Measurements from ENCODE around the gene INTS7. TPM values are rescaled to one million over a fixed set of nuclear protein-coding genes. Genes with fewer than 3 reads are reported as not detected.
"Not testable (repeated sequence)": the region's sequence is repeated elsewhere in the genome, so short reads cannot be mapped to it uniquely, and the experiment has no call there.

INTS7 gene
- total RNA-seq, 1 donor from 2014 or later = 16.0 TPM

DNA sequence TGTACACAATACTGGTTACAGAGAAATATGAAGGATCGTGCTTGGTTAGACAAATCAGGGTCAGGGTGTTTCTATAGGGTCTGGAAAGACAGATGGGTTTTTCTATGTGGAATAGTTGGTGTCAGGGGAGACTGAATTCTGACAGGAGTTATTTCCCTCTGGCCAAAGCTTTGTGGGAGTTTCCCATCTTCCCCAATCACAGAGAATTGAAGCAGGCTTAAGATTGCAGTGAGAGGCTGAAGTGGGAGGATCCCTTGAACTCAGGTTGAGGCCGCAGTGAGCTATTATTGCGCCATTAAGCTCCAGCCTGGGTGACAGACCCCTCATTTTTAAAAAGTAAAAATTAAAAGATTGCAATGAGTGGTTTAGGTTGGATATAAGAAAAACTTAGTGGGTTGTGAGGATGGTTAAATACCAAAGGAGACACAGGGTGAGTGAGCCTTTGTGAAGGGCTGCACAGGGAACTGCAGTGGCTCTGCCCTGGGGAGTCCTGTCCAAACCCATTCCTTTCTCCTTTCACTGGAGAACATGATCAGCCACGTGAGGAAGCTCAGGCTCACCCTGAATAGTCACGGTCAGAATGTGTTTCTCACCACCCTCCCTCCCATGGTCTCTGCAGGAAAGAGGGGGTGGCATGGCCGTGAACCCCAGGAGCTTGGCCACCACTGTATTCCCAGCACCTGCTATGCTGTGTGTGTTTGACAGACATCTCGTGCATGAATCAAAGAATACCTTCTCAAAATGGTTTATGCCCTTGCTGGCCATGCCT, 101.2 kb downstream of the INTS7 start:
- no peak for DNase-seq (ENCODE audit: low read depth, low spot score)

DNA sequence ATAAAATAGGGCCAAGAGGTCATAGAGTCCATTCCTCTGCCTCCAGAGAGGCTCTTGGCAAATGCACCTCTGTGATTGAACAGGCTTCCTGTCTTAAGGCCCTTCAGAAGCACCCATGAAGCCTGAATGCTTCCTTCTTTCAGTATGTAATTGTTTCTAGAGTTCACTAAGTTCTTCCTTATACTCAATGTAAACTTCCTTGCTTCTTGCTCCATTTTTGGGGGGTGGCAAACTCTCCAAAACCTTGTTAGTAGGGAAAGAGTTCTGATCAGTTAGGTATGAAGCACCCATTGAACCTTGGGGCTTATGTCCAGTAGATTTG, 102.5 kb downstream of the INTS7 start:
- DNase-seq (ENCODE audit: low read depth, low spot score) = no peak

DNA sequence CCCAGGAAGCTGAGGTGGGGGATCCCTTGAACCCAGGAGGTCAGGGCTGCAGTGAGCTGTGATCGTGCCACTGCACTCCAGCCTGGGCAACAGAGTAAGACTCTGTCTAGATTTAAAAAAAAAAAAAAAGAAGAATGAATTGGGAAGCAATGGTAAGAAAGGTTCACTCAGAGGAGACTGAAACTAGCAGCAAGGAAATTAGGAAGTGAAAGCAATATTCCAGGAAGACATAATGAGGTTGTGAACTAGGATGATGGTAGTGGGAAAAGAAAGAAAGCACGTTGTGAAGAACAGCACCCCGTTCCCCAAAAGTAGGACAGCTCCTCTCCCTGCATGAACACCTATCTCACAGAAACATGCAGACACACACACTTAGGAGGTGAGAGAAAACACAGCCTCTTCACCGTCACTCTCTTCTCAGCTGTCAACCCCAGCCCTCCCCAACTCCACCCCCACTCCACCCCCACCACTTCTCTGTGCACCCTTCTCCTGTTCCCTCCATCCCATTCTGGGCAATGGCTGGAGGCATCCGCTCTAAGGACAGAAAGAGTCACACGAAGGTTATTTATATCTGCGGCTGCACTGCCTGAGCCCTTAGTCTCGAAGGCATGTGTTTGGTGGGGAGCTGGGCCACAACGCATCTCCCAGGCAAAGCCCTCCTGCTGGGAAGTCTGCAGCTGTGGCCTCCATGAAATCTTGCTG, 103.0 kb downstream of the INTS7 start:
- DNase-seq (ENCODE audit: low read depth, low spot score) = no peak

DNA sequence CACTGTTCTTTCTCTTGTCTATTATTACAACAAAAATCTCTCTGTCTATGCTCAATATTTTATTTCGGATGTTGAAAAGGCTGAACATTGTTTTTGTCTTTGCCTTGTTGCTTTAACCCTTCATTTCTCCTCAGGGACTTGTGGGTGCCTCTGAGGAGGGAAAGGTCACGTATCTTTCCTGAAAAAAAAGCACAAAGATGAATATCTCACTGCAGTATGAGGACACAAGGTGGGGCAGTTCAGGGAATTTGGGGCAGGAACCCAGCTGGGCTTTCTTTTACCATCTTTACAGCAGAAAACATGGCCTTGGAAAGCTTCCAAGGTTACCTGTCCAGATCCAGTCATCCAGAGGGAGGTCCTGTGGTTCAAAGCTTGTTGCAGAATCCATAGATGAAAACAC, 105.7 kb downstream of the INTS7 start:
- DNase-seq (ENCODE audit: low read depth, low spot score) = no peak

DNA sequence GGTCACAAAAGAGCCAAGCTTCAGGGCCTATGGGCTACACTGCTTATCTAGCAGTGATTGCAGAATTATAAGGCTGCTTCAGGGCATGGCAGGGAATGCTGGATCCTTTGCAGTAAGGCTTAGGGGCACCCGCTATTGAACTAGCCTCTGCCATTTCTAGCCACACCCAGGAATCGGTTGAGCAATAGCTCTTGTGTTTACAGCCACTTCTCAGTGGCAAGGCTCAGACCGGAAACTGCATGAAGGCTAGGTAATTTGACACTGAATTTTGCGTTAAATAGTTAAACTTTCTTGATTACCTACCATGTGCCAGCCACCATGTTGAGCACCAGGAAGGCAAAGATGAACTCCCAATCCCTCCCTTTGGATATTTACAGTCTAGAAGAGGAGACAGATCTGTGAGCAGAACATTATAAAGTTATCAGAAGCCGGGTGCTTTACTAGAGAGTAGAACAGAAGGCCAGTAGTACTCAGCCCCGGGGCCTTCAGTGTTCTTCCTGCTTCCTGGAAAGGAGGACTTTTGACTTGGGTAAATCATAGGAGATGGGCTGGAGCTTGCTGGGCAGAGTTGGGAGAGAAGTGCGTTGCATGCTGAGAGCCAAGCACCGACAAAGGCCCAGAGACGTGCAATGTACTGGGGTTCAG, 106.2 kb downstream of the INTS7 start:
- DNase-seq (ENCODE audit: low read depth, low spot score) = no peak

DNA sequence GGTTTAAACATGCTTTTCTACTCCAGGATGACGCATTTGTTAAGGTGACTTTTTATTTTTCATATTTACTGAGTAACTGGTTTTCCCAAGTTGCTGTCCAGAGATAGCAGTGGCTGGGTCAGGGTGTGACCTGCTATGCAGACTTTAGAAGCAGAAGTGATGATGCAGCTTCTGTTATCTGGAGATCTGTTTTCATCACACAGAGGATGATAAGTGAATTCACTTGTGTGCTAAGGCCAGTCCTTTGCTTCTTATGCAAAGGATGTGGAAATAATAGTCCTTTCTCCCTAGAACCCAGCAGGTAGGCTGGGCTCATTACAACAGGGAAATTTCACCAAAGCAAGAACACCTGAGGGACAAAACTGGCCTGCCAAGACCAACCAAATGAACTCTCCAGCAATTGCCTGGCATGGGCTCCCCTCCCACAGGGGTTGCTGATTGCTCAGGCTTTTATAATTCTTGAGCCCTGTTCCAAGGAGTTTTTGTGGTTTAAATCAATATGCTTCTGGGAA, 107.0 kb downstream of the INTS7 start:
- no peak for DNase-seq (ENCODE audit: low read depth, low spot score)

DNA sequence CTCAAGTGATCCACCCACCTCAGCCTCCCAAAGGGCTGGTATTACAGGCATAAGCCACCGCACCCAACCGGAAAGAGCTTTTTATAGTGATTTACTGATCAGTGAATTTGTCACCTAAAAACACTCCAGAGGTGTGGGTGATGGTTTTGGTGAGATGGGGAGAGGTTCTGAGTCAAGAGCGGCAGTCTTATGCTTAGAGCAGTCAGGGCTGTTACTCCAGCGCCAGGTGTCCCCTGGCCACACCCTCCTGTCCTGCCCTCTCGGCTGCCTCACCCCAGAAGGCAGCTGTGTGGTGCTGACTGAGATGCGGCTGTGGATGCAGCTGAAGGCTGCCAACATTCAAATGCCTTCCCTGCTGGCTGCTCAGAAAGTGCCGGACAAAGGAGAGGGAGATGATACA, 110.3 kb downstream of the INTS7 start:
- DNase-seq (ENCODE audit: low read depth, low spot score) = no peak

DNA sequence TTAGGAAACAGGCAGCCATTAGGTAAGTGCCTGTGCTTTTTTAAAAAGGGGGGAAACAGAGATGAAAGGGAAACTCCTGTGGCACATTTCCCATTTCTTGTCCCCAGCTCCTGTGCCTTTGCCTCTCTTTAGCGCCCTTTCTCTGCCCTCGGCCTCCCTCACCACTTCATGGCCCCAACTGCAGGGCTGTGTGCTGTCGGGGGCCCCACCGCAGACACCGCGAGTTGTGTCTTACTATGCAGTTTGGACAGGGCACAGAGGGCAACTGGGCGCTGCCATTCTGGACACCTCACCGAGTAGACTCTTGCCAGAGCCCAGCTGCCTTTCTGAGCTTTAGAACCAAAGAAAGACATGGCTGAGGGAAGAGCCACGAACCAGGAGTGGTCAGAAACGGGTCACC, 111.1 kb downstream of the INTS7 start:
- DNase-seq (ENCODE audit: low read depth, low spot score) = no peak

DNA sequence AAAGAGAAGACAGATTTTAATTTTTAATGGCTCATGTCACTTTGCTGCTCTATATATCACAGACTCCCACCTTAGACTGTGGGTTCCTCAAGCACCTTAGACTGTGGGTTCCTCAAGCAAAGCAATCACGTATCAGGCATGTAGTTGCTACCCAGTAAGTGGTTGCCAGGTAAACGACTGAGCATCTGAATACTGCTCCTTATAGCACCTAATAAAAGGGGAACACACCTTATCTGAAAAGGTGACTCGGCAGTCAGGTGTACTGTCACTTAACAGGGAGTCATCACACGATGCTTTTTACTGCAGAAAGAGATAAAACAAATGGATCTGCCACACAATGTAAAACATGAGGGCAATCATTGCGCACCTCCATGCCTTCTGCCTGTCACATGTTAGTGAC, 112.3 kb downstream of the INTS7 start:
- DNase-seq (ENCODE audit: low read depth, low spot score) = no peak

DNA sequence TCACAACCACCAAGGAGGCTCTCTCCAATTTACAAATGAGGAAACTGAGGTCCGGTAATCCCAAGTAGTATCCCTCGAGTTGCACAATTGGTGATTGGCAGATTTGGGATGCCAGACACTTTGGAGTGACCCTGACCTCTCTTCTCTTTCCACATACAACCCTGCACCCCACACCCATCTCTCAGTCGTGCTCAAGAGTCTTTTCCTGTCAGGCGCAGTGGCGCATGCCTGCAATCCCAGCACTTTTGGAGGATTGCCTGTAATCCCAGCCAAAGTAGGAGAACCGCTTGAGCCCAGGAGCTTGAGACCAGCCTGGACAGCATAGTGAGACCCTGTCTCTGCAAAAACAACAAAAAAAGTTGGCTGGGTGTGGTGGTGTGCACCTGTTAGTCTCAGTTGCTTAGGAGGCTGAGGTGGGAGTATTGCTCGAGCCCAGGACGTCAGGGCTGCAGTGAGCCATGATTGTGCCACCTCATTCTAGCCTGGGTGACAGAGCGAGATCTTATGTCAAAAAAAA, 113.7 kb downstream of the INTS7 start:
- DNase-seq (ENCODE audit: low read depth, low spot score) = no peak

DNA sequence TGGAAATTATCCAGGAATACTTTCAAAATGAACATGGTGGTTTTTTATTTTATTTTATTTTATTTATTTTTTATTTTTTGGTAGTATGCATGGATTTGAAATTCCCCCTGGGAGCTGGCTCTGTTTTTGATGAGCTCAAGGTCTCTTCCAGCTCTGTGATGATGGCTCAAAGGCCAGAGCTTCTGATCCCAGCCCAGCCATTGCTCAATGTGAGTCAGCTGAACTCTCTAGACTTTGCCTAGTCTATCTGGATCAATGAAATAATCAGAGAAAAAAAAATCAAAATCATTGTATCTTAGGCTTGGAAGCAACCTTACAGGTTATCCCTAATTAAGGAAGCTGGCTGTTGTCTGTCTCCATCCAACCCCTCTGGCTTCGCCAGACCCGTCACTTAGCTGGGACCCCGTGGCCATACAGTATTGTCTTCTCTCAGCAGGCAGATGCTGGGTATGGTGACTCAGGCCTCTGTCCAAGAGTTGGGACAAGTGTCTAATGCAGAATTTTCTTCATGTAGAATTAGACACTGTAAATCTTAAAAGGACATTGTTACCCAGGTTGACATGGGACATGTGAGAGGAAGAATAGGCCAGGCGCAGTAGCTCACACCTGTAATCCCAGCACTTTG, 114.6 kb downstream of the INTS7 start:
- no peak for DNase-seq (ENCODE audit: low read depth, low spot score)

DNA sequence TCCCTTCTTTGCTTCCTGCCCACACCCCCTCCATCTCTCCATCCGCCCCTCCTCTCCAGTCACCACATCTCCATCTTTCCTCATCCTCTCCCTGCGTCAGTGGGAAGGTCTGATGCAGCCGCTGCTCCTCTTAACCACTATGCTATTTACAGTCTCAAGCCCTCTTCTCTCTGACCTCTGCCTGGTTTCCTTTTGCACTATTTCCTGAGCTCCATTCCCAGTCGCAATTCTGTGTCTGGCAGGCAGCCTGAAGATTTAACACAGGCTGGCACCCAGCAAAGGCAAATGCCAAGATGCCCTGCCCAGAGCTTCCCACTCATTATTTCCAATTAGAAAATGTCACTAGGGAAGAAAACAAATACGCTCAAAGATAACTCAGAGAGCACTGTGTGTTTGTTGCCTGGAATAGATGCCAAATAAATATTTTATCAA, 115.2 kb downstream of the INTS7 start:
- DNase-seq (ENCODE audit: low read depth, low spot score) = peak; percentile 60

DNA sequence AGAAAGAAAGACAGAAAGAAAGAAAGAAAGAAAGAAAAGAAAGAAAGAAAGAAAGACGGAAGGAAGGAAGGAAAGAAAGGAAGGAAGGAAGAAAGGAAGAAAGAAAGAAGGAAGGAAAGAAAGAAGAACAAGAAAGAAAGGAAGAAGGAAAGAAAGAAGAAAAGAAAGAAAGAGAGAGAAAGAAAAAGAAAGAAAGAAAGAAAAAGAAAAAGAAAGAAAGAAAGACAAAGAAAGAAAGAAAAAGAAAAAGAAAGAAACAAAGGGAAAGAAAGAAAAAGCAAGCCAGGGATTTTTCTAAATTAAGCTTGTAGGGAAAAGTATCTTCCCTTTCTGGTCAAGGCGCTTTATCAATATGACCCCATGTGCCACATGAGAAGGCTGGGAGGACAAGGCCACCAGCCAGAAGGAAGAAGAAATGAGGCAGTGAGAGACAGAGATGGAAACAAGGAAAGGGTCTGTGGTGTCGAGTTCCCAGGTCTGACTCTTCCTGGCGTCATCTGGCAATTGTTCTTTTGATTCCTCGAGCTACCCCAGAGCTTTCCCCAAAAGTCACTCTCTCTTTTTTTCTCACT, 116.4 kb downstream of the INTS7 start:
- no peak for DNase-seq (ENCODE audit: low read depth, low spot score)

DNA sequence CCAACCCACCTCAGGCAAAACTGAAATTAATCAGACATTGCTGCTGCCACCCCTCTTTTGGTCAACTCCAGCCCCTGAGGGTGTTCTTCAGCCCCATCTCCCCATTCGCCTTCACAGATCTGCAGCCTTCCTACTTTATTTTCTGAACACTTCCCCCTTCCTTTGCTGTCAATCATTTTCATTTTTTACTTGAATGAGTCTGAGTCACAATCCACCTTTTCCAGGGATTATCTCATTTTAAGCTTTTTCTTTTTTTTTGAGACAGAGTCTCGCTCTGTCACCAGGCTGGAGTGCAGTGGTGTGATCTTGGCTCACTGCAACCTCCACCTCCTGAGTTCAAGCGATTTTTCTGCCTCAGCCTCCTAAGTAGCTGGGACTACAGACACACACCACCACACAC, 118.9 kb downstream of the INTS7 start:
- not testable (repeated sequence) for DNase-seq (ENCODE audit: low read depth, low spot score)

DNA sequence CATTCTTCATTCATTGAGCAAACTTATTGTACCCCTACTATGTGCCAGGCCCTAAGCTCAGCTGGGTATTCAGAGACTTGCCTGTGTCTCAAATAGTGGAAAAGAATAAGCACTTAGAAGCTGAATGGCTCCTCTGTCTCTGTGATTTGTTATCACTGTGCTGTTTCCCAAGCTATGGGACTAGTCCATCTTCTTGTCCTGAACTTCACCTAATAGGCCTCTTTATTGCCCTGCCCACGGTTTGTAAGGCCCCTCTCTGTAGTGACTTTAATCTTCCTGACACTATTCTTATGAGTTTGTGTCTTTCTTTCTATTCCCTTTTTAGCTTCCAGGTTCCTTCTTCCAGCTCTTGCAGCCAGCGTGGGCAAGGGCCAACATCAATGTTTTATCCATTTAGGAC, 119.4 kb downstream of the INTS7 start:
- DNase-seq (ENCODE audit: low read depth, low spot score) = no peak

DNA sequence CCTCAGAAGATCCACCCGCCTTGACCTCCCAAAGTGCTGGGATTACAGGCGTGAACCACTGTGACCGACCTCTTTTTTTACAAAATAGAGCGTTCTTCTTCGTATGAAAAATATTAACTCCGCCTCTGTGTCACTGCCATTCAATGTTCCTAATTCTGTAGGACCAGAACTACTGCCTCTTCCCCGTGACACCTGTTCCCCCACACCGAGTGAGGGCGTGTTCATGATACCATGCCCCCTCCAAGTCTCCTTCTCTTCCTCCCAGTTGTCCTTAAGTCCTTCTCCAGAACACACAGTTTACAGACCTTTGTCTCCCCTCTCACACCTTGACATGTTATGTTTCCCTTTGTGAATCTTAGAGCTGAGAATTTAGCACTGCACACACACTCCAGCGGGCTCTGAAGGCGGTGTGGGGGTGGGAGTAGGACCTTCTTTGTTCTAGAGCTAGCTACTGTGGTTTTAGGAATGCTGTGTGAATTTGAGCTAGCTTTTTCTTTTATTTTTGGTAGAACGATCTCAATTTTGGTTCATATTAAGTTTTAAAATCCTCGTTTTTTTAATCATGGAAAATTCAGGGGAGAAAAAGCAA, 122.4 kb downstream of the INTS7 start:
- no peak for DNase-seq (ENCODE audit: low read depth, low spot score)

DNA sequence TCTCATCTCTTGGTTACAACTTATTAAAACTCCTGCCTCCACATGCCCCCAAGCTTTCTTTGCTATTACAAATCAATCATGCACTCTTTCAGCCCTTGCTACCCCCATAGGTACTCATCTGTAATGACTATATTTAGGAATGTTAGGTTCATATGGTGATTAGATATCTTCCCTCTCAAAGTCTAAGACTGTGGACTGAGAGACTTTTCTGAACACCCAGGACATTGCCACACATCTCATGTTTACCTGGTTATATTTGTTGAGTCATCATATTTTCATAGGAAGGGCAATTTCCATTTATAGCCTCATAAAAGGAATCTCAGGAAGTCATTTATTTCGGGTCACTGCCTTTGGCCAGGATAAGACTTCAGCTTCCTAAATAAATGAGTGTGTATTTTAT, 123.3 kb downstream of the INTS7 start:
- no peak for DNase-seq (ENCODE audit: low read depth, low spot score)

DNA sequence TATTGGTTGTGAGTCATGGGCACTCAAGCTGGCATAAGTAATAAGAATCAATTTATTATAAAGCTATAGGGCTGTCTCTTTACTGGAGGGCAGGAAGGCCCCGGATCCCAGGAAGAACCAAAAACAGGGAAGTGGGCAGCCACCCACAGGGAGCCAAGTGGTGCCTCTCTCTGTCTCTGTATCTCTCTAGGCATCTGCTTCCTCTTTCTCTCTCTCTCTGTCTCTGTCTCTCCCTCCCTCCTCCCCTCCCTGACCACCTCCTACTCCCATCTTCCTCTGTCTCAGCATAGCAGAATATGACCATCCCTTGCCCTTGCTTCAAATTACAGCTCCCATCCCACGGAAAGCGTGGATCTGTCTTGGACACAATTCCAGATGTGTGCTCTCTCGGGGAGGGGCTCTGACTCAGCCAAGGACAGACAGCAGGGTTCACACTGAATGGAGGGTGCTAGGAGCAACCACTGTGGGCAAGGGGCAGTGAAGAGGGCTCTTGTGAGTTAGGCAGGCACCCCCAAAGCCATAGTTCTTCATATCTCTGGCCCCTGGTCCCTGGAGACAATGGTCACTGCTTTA, 124.4 kb downstream of the INTS7 start:
- no peak for DNase-seq (ENCODE audit: low read depth, low spot score)

DNA sequence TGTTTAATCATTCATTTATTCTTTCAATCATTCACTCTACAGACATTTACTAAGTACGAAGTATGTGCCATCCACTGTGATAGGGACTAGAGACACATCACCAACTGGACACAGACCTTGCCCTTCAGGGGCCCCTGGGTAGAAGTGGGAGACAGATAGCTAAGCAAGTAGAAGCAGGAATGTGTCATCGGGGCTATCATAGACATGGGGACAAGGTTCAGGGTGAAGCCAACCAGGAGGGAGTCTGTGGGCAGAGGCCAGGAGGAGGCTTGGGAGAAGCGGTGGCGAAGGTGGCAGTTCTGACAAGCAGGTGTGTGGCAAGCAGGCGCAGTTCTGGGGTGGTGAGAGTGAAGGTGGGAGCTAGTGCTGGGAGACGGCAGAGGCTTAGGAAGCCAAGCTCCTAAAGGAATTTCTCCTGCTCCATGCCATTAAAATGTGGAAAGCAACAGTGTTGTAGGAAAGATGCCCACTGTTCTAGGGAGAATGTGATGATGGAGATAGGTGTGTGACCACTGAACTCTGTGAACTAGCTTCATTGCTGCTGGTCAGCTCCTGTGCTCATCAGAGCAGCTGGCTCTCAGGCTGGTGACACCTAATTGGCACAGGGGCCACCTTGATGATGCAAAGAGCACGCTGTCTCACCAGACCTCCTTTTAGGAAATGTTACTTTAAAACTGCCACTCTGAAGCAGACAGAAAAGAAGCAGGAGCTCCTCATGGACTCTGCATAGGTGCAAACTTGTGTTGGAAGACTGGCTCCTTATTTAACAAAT, 125.1 kb downstream of the INTS7 start:
- DNase-seq (ENCODE audit: low read depth, low spot score) = no peak

DNA sequence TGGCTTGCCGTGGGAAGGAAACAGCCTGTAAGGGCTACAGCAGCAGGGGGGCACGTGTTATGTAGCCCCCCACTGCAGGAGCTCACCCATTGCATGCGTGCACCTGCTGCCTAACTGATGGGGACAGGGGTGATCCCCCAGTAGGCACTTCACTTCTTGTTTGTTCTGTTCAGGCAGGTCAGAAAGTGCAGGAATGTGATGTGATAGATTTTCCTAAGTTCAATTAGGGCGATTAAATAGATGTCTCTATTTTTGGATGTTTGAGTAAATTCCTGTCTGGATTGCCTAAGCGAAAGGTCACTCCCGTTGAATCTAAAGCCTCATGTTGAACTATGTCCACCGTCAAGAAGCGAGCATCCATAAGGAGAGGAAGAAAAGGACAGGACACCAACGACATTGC, 126.0 kb downstream of the INTS7 start:
- DNase-seq (ENCODE audit: low read depth, low spot score) = no peak
